GM12878 (cell line): Measurements from ENCODE around the gene CACNA2D1. TPM values are rescaled to one million over a fixed set of nuclear protein-coding genes. Genes with fewer than 3 reads are reported as not detected.

Experiments
- ATAC-seq: fragments of 200-7000 bp; cut with Tn5 transposase; 3 replicates; pipeline ENCODE4 v1.9.1; 2020; ENCODE audit warnings: mild to moderate bottlenecking, moderate library complexity
- BruUV-seq: library from RNA; stranded (reverse); fragments of 400-500 nt; replicated peaks from 2 replicates; lab custom pipeline; 2021; lab: Mats Ljungman, UMichigan
- CTCF ChIA-PET: fragments of 300-600 bp; sonication (Branson Sonifier 250); formaldehyde crosslinking; extraction: SDS; loops from one replicate; lab custom pipeline; 2021; ENCODE audit warnings: inconsistent platforms; lab: Yijun Ruan, JAX
- POLR2A ChIA-PET: fragments of 350-600 bp; formaldehyde crosslinking; extraction: SDS; loops from one replicate; lab custom pipeline; 2021; ENCODE audit warnings: inconsistent platforms; lab: Charles Lee
- RAD21 ChIA-PET: fragments of 300-600 bp; sonication (Branson Sonifier 250); formaldehyde crosslinking; loops from one replicate; lab custom pipeline; 2023; ENCODE audit warnings: antibody characterized with exemption; ENCODE audit not compliant: unreplicated experiment; lab: Charles Lee
- SMC1A ChIA-PET: fragments of 300-600 bp; sonication (Branson Sonifier 250); formaldehyde crosslinking; loops from one replicate; lab custom pipeline; 2023; ENCODE audit not compliant: unreplicated experiment, uncharacterized antibody; lab: Charles Lee
- DNase-seq: peaks from one replicate; pipeline ENCODE4 v3.0.0-alpha.2; 2011; ENCODE audit warnings: low read depth, low spot score
- FAIRE-seq: peaks from 3 replicates; lab custom pipeline; 2011; peaks lifted over from hg19 to GRCh38; lab: Jason Lieb, UNC
- H2AFZ ChIP-seq: 2 replicates; pipeline ENCODE4 v1.6.0; 2011; ENCODE audit warnings: low read depth, low read length, control low read depth; ENCODE audit not compliant: control insufficient read depth
- H3K27ac ChIP-seq: 2 replicates; pipeline ENCODE4 v1.5.1; 2011; ENCODE audit warnings: control low read depth; ENCODE audit not compliant: control insufficient read depth, insufficient read depth
- H3K27me3 ChIP-seq, 2 experiments: replicated peaks in 1 of 2; 2 replicates each; pipeline versions ENCODE4 v1.6.0 to v1.6.1; 2011; ENCODE audit warnings: low read length in 1 of 2; ENCODE audit not compliant: control insufficient read depth in 2 of 2, insufficient read depth in 2 of 2
- H3K36me3 ChIP-seq, 2 experiments: 2 replicates each; pipeline ENCODE4 v1.5.1; 2011; ENCODE audit warnings: low read length in 1 of 2; ENCODE audit not compliant: control insufficient read depth in 2 of 2, insufficient read depth in 2 of 2
- H3K4me1 ChIP-seq: 2 replicates; pipeline ENCODE4 v1.6.1; 2011; ENCODE audit warnings: mild to moderate bottlenecking, low read length, moderate library complexity, mixed read lengths; ENCODE audit not compliant: control insufficient read depth, insufficient read depth
- H3K4me2 ChIP-seq: 2 replicates; pipeline ENCODE4 v1.6.0; 2011; ENCODE audit warnings: control low read depth; ENCODE audit not compliant: control insufficient read depth, insufficient read depth
- H3K4me3 ChIP-seq: fragments of 200-600 bp; sonication (generic); 2 replicates; pipeline ENCODE4 v1.5.1; 2016
- H3K79me2 ChIP-seq: 2 replicates; pipeline ENCODE4 v1.6.0; 2011; ENCODE audit warnings: low read length; ENCODE audit not compliant: control insufficient read depth, insufficient read depth
- H3K9ac ChIP-seq: 2 replicates; pipeline ENCODE4 v1.8.0; 2011; ENCODE audit warnings: low read length, control low read depth, mixed read lengths; ENCODE audit not compliant: control insufficient read depth, insufficient read depth
- H3K9me3 ChIP-seq: replicated peaks from 3 replicates; pipeline ENCODE4 v1.5.1; 2011; ENCODE audit warnings: mild to moderate bottlenecking, low read length; ENCODE audit not compliant: control insufficient read depth, insufficient read depth
- H4K20me1 ChIP-seq: 2 replicates; pipeline ENCODE4 v1.6.0; 2011; ENCODE audit not compliant: control insufficient read depth, insufficient read depth
- EP300 ChIP-seq, 2 experiments: fragments of 150-350 bp in 1 of 2; IDR thresholded peaks; 2 replicates each; pipeline ENCODE4 v1.6.1; 2011 to 2012; ENCODE audit warnings: low read depth in 2 of 2, low read length in 2 of 2, borderline replicate concordance in 1 of 2, improper control_type of control experiment in 1 of 2, inconsistent platforms in 1 of 2; ENCODE audit not compliant: control insufficient read depth in 1 of 2
- MTA2 ChIP-seq: fragments of 450-650 bp; IDR thresholded peaks from 2 replicates; pipeline ENCODE4 v1.6.1; 2016; ENCODE audit warnings: low read depth, mild to moderate bottlenecking, moderate library complexity
- NFYB ChIP-seq: IDR thresholded peaks from 2 replicates; pipeline ENCODE4 v1.6.1; 2011; ENCODE audit warnings: low read depth, mild to moderate bottlenecking, low read length, improper control_type of control experiment, moderate library complexity; ENCODE audit not compliant: insufficient read depth
- NKRF ChIP-seq: fragments of 450-650 bp; conservative IDR thresholded peaks from 2 replicates; pipeline ENCODE4 v1.6.1; 2017; ENCODE audit warnings: mild to moderate bottlenecking, moderate library complexity
- PBX3 ChIP-seq: IDR thresholded peaks from 2 replicates; pipeline ENCODE4 v1.6.1; 2011; ENCODE audit warnings: mild to moderate bottlenecking, low read depth, low read length, moderate library complexity; ENCODE audit not compliant: insufficient replicate concordance
- SPI1 ChIP-seq: IDR thresholded peaks from 2 replicates; pipeline ENCODE4 v1.6.1; 2011; ENCODE audit warnings: low read depth, mild to moderate bottlenecking, low read length, moderate library complexity, borderline replicate concordance; ENCODE audit not compliant: insufficient read depth
- SUPT20H ChIP-seq: IDR thresholded peaks from 2 replicates; pipeline ENCODE4 v1.6.1; 2011; ENCODE audit warnings: low read depth, mild to moderate bottlenecking, low read length, moderate library complexity, borderline replicate concordance; ENCODE audit not compliant: control insufficient read depth
- TCF7 ChIP-seq: IDR thresholded peaks from 2 replicates; pipeline ENCODE4 v1.6.1; 2014; ENCODE audit warnings: antibody characterized with exemption, borderline replicate concordance
- ZBTB40 ChIP-seq: fragments of 450-650 bp; IDR thresholded peaks from 2 replicates; pipeline ENCODE4 v1.6.1; 2016; ENCODE audit warnings: mild to moderate bottlenecking, moderate library complexity, borderline replicate concordance
- ZNF687 ChIP-seq: fragments of 450-650 bp; IDR thresholded peaks from 2 replicates; pipeline ENCODE4 v1.6.1; 2017; ENCODE audit warnings: mild to moderate bottlenecking, moderate library complexity
- ZZZ3 ChIP-seq: IDR thresholded peaks from 2 replicates; pipeline ENCODE4 v1.6.1; 2011; ENCODE audit warnings: low read depth; ENCODE audit not compliant: control insufficient read depth, insufficient read length
- in situ Hi-C: fragments of 300-500 bp; cut with MboI; formaldehyde crosslinking; loops from 9 replicates; pipeline ENCODE4 v1.14.3; 2018; ENCODE audit warnings: mixed read lengths
- intact Hi-C: fragments of 100-400 bp; cut with micrococcal nuclease; formaldehyde crosslinking; loops from one replicate; pipeline ENCODE4 v1.14.2; 2022; ENCODE audit not compliant: unreplicated experiment
- polyA plus RNA-seq, 11 experiments: library from polyadenylated mRNA; depleted of rRNA in 4 of 11; unstranded in 6 of 11; stranded (reverse) in 5 of 11; fragments of >200 nt; fragmentation: Nextera tagmentation in 4 of 11; fragmentation: Illumina TruSeq in 1 of 11; extraction: Ambion mirVana in 4 of 11; extraction: Trizol in 1 of 11; gene quantifications; 1 replicate in 1 of 11; 2 replicates in 10 of 11; pipeline versions ENCODE4 v1.2.1 to v1.2.3, GENCODE V29; 2011 to 2016; ENCODE audit warnings: inconsistent platforms in 2 of 11, missing spikeins in 2 of 11, low read depth in 1 of 11
- total RNA-seq, 4 experiments: library from RNA; depleted of rRNA in 3 of 4; stranded (reverse); fragments of >200 nt in 3 of 4; fragmentation: Illumina TruSeq in 1 of 4; extraction: Trizol in 1 of 4; gene quantifications; 2 replicates each; pipeline versions ENCODE4 v1.2.1 to v1.2.3, GENCODE V29; 2013 to 2021

Gene CACNA2D1
- total and polyA plus RNA-seq, 10 of the 15 experiments (the other 5 are each of a cell fraction or from before 2014, with no cell fraction given), result 0.14 to 14.8 (median 0.97) TPM

- Histone ChIP-seq H4K20me1 (no peaks in the 10 kb centered on the region), H3K9me3 (no peaks in the 10 kb centered on the region), H3K9ac (no peak overlapping the region), H3K27ac (no peak overlapping the region), H3K27me3 (no peaks in the 10 kb centered on the region), H3K79me2 (no peaks in the 10 kb centered on the region), H3K36me3 (no peaks in the 10 kb centered on the region), H3K4me3 (no peak overlapping the region), H3K4me2 (no peak overlapping the region), H3K4me1 (no peaks in the 10 kb centered on the region), H2AFZ (no peak overlapping the region)
- CTCF ChIA-PET, result interaction anchor here (1.4 to 2.4 kb wide), 2 partner anchors 521 to 584 kb away, joined by 3 to 10 read pairs; no protein-coding TSS in a partner anchor
- in situ Hi-C loops, result no loop called here
- TF ChIP-seq EP300 (IDR thresholded peaks at IDR 0.05; ENCODE audit: borderline replicate concordance in 1 of 2, control insufficient read depth in 1 of 2, low read depth in 2 of 2, low read length in 2 of 2) (no peak), PBX3 (no peak), ZBTB40 (no peak), ZNF687 (no peak), MTA2 (no peak), SPI1 (no peak), ZZZ3 (no peak), NKRF (no peak), TCF7 (no peak), SUPT20H (no peak), NFYB (no peak)
- intact Hi-C loops, result no loop called here
- no peak for FAIRE-seq
- POLR2A ChIA-PET, result no interaction called here
- no peak for DNase-seq
- SMC1A ChIA-PET, result interaction anchor here (1.3 to 8.5 kb wide), 3 partner anchors 54 to 584 kb away, joined by 3 to 89 read pairs (median 3); no protein-coding TSS in a partner anchor
- no TSS peak for BruUV-seq
- RAD21 ChIA-PET, result interaction anchor here (1.9 kb wide), 1 partner anchor 521 kb away, joined by 7 read pairs; no protein-coding TSS in a partner anchor
- ATAC-seq, result no peak
These were observed 421.9 kb downstream of the CACNA2D1 start for GRCh38 chr7:82021713-82022112.
